HCT116 (cell line): Measurements from ENCODE around the gene MBP. TPM values are rescaled to one million over a fixed set of nuclear protein-coding genes. Genes with fewer than 3 reads are reported as not detected.

Experiments
- ATAC-seq: fragments of 200-7000 bp; cut with Tn5 transposase; 2 replicates; pipeline ENCODE4 v1.9.1; 2020; ENCODE audit warnings: mild to moderate bottlenecking, moderate library complexity
- BruUV-seq: library from RNA; stranded (reverse); fragments of 400-500 nt; replicated peaks from 2 replicates; lab custom pipeline; 2021; lab: Mats Ljungman, UMichigan
- CTCF ChIA-PET: fragments of 300-600 bp; sonication (Branson Sonifier 250); formaldehyde crosslinking; loops from one replicate; lab custom pipeline; 2021; ENCODE audit warnings: antibody characterized with exemption; lab: Charles Lee
- POLR2A ChIA-PET: fragments of 300-600, 350-600 bp; sonication (Branson Sonifier 250); formaldehyde crosslinking; loops from one replicate; lab custom pipeline; 2021; ENCODE audit warnings: antibody characterized with exemption; lab: Charles Lee
- RAD21 ChIA-PET, 2 experiments: fragments of 300-600 bp; sonication (Branson Sonifier 250); formaldehyde crosslinking; loops; one replicate each; lab custom pipeline; 2023; ENCODE audit warnings: low total read pairs in 2 of 2; ENCODE audit not compliant: uncharacterized antibody in 2 of 2, unreplicated experiment in 2 of 2, low non-redundant PET in 1 of 2; lab: Charles Lee
- DNase-seq: peaks from one replicate; pipeline ENCODE4 v3.0.0-alpha.2; 2010; ENCODE audit warnings: low read depth, low spot score
- H2AFZ ChIP-seq: fragments of 200-600 bp; shearing (Covaris generic), sonication (generic); 2 replicates; pipeline ENCODE4 v1.6.1; 2017; ENCODE audit warnings: low read depth, mixed run types, mixed read lengths, antibody characterized with exemption, low read length; ENCODE audit not compliant: poor library complexity, severe bottlenecking
- H3K27ac ChIP-seq: 2 replicates; pipeline ENCODE4 v1.5.1; 2012; ENCODE audit warnings: low read depth, low read length
- H3K27me3 ChIP-seq: fragments of 200-600 bp; sonication (generic); 2 replicates; pipeline ENCODE4 v1.6.1; 2016; ENCODE audit warnings: mixed run types, low read length, mixed read lengths; ENCODE audit not compliant: insufficient read depth
- H3K36me3 ChIP-seq, 2 experiments: fragments of 200-500 bp in 1 of 2; fragments of 200-600 bp in 1 of 2; sonication (Bioruptor generic) in 1 of 2; sonication (generic) in 1 of 2; 2 replicates each; pipeline versions ENCODE4 v1.5.1 to v1.6.1; 2014 to 2016; ENCODE audit warnings: low read length in 2 of 2, inconsistent platforms in 1 of 2, mixed read lengths in 1 of 2, mixed run types in 1 of 2; ENCODE audit not compliant: insufficient read depth in 2 of 2, control insufficient read depth in 1 of 2
- H3K4me1 ChIP-seq, 2 experiments: fragments of 200-600 bp in 1 of 2; sonication (generic) in 1 of 2; 2 replicates each; pipeline versions ENCODE4 v1.5.1 to v1.6.1; 2012 to 2017; ENCODE audit warnings: low read length in 2 of 2, inconsistent platforms in 1 of 2, mild to moderate bottlenecking in 1 of 2, mixed read lengths in 1 of 2, mixed run types in 1 of 2, moderate library complexity in 1 of 2; ENCODE audit not compliant: insufficient read depth in 2 of 2, control insufficient read depth in 1 of 2
- H3K4me2 ChIP-seq: fragments of 200-600 bp; sonication (generic); 2 replicates; pipeline ENCODE4 v1.6.1; 2017; ENCODE audit warnings: mixed run types, low read length, mixed read lengths
- H3K4me3 ChIP-seq, 2 experiments: fragments of 200-600 bp in 1 of 2; sonication (generic) in 1 of 2; replicated peaks in 1 of 2; 2 replicates each; pipeline ENCODE4 v1.5.1; 2011 to 2016; ENCODE audit warnings: low read length in 2 of 2, control low read depth in 1 of 2, low read depth in 1 of 2, mild to moderate bottlenecking in 1 of 2, mixed read lengths in 1 of 2, mixed run types in 1 of 2
- H3K79me2 ChIP-seq: fragments of 200-600 bp; sonication (generic); 2 replicates; pipeline ENCODE4 v1.6.1; 2017; ENCODE audit warnings: mild to moderate bottlenecking, mixed run types, low read length, moderate library complexity, mixed read lengths; ENCODE audit not compliant: insufficient read depth
- H3K9ac ChIP-seq: fragments of 200-600 bp; sonication (generic); 2 replicates; pipeline ENCODE4 v1.6.1; 2016; ENCODE audit warnings: low read length, mixed read lengths
- H3K9me2 ChIP-seq: fragments of 200-600 bp; sonication (generic), shearing (Covaris generic); 2 replicates; pipeline ENCODE4 v1.6.1; 2017; ENCODE audit warnings: mixed run types, mild to moderate bottlenecking, moderate library complexity; ENCODE audit not compliant: insufficient read depth
- H3K9me3 ChIP-seq, 2 experiments: fragments of 200-500 bp in 1 of 2; fragments of 200-600 bp in 1 of 2; sonication (Bioruptor generic) in 1 of 2; sonication (generic) in 1 of 2; 2 replicates each; pipeline ENCODE4 v1.6.1; 2014 to 2017; ENCODE audit warnings: low read length in 2 of 2, mixed read lengths in 2 of 2, inconsistent platforms in 1 of 2, low read depth in 1 of 2, mild to moderate bottlenecking in 1 of 2, mixed run types in 1 of 2, moderate library complexity in 1 of 2; ENCODE audit not compliant: control insufficient read depth in 1 of 2, insufficient read depth in 1 of 2
- H4K20me1 ChIP-seq: fragments of 200-600 bp; sonication (generic), shearing (Covaris generic); 2 replicates; pipeline ENCODE4 v1.6.1; 2017; ENCODE audit warnings: mixed run types, mild to moderate bottlenecking, moderate library complexity; ENCODE audit not compliant: insufficient read depth
- CBX3 ChIP-seq: IDR thresholded peaks from 2 replicates; pipeline ENCODE4 v1.6.1; 2012; ENCODE audit warnings: low read depth
- CEBPB ChIP-seq: IDR thresholded peaks from 2 replicates; pipeline ENCODE4 v1.6.1; 2012; ENCODE audit warnings: low read depth
- EZH2 ChIP-seq: fragments of 200-600 bp; sonication (generic); IDR thresholded peaks from 2 replicates; pipeline ENCODE4 v1.6.1; 2017; ENCODE audit warnings: antibody characterized with exemption, mixed run types
- FOSL1 ChIP-seq: IDR thresholded peaks from 2 replicates; pipeline ENCODE4 v1.6.1; 2012; ENCODE audit warnings: low read depth
- JUND ChIP-seq: IDR thresholded peaks from 2 replicates; pipeline ENCODE4 v1.6.1; 2012
- MAX ChIP-seq: IDR thresholded peaks from 2 replicates; pipeline ENCODE4 v1.6.1; 2012
- POLR2A ChIP-seq: IDR thresholded peaks from 2 replicates; pipeline ENCODE4 v1.7.0; 2011; ENCODE audit warnings: borderline replicate concordance; ENCODE audit not compliant: insufficient read depth, insufficient read length; ENCODE audit errors: extremely low read depth
- POLR2AphosphoS5 ChIP-seq: IDR thresholded peaks from 2 replicates; pipeline ENCODE4 v1.6.1; 2011; ENCODE audit warnings: mild to moderate bottlenecking, low read depth, low read length, moderate library complexity
- SIN3A ChIP-seq: IDR thresholded peaks from 2 replicates; pipeline ENCODE4 v1.6.1; 2012; ENCODE audit warnings: low read depth
- SP1 ChIP-seq: IDR thresholded peaks from 2 replicates; pipeline ENCODE4 v1.6.1; 2012; ENCODE audit warnings: low read depth
- SRF ChIP-seq: IDR thresholded peaks from 2 replicates; pipeline ENCODE4 v1.6.1; 2012; ENCODE audit warnings: low read depth
- TCF7L2 ChIP-seq: IDR thresholded peaks from 2 replicates; pipeline ENCODE4 v1.7.0; 2011; ENCODE audit warnings: borderline replicate concordance, inconsistent platforms; ENCODE audit not compliant: insufficient read depth, insufficient read length; ENCODE audit errors: extremely low read depth
- YY1 ChIP-seq: IDR thresholded peaks from 2 replicates; pipeline ENCODE4 v1.6.1; 2011; ENCODE audit warnings: low read length, low read depth, moderate library complexity, mild to moderate bottlenecking; ENCODE audit not compliant: insufficient replicate concordance; ENCODE audit errors: extremely low read depth
- ZFX ChIP-seq: fragments of 450-650 bp; IDR thresholded peaks from 2 replicates; pipeline ENCODE4 v1.6.1; 2017
- ZNF274 ChIP-seq: fragments of 200-500 bp; sonication (Bioruptor generic); IDR thresholded peaks from 2 replicates; pipeline ENCODE4 v1.6.1; 2014; ENCODE audit warnings: mild to moderate bottlenecking, low read depth, low read length, inconsistent platforms
- intact Hi-C: fragments of 100-400 bp; cut with micrococcal nuclease; formaldehyde crosslinking; loops from 2 replicates; pipeline ENCODE4 v1.10.0; 2022
- total RNA-seq: library from RNA; stranded (reverse); gene quantifications from one replicate; pipeline ENCODE4 v1.2.1, GENCODE V29; 2021; ENCODE audit not compliant: unreplicated experiment
- TF ChIP-seq, protein P1 (sequence below), 3 experiments: fragments of 200-600 bp in 1 of 3; sonication (generic) in 1 of 3; IDR thresholded peaks in 2 of 3; conservative IDR thresholded peaks in 1 of 3; 2 replicates each; pipeline ENCODE4 v1.5.1; 2012 to 2017; ENCODE audit warnings: low read depth in 2 of 3, low read length in 2 of 3, antibody characterized with exemption in 1 of 3, borderline replicate concordance in 1 of 3, control low read depth in 1 of 3, mild to moderate bottlenecking in 1 of 3, mixed read lengths in 1 of 3, mixed run types in 1 of 3, moderate library complexity in 1 of 3; ENCODE audit not compliant: insufficient read depth in 1 of 3
- TF ChIP-seq, protein P2 (sequence below): IDR thresholded peaks from 2 replicates; pipeline ENCODE4 v1.6.1; 2012
- TF ChIP-seq, protein P3 (sequence below): IDR thresholded peaks from 2 replicates; pipeline ENCODE4 v1.6.1; 2011; ENCODE audit warnings: mild to moderate bottlenecking, low read length, moderate library complexity; ENCODE audit not compliant: insufficient replicate concordance; ENCODE audit errors: extremely low read depth

The MBP gene
- total RNA-seq, 1 experiment from 2014 or later, result 34.9 TPM

GRCh38 chr18:76974386-76974785 lies 158.2 kb downstream of the MBP start (continued):
- TF ChIP-seq, protein P1, sequence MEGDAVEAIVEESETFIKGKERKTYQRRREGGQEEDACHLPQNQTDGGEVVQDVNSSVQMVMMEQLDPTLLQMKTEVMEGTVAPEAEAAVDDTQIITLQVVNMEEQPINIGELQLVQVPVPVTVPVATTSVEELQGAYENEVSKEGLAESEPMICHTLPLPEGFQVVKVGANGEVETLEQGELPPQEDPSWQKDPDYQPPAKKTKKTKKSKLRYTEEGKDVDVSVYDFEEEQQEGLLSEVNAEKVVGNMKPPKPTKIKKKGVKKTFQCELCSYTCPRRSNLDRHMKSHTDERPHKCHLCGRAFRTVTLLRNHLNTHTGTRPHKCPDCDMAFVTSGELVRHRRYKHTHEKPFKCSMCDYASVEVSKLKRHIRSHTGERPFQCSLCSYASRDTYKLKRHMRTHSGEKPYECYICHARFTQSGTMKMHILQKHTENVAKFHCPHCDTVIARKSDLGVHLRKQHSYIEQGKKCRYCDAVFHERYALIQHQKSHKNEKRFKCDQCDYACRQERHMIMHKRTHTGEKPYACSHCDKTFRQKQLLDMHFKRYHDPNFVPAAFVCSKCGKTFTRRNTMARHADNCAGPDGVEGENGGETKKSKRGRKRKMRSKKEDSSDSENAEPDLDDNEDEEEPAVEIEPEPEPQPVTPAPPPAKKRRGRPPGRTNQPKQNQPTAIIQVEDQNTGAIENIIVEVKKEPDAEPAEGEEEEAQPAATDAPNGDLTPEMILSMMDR (IDR thresholded peaks at IDR 0.05 in 2 of 3, conservative IDR thresholded peaks at IDR 0.05 in 1 of 3; ENCODE audit: borderline replicate concordance in 1 of 3, insufficient read depth in 1 of 3, low read depth in 2 of 3, low read length in 2 of 3), result no peak
- TF ChIP-seq CEBPB (no peak), JUND (no peak)
- TF ChIP-seq, protein P2, sequence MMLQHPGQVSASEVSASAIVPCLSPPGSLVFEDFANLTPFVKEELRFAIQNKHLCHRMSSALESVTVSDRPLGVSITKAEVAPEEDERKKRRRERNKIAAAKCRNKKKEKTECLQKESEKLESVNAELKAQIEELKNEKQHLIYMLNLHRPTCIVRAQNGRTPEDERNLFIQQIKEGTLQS, result no peak

- Histone ChIP-seq H4K20me1 (no peaks in the 10 kb centered on the region), H3K36me3 (no peaks in the 10 kb centered on the region), H2AFZ (no peak overlapping the region), H3K4me2 (no peak overlapping the region), H3K27ac (no peak overlapping the region), H3K9me2 (no peaks in the 10 kb centered on the region), H3K27me3 (no peaks in the 10 kb centered on the region), H3K4me3 (no peak overlapping the region), H3K4me1 (no peaks in the 10 kb centered on the region), H3K9me3 (no peaks in the 10 kb centered on the region), H3K9ac (no peak overlapping the region), H3K79me2 (no peaks in the 10 kb centered on the region)
- BruUV-seq, result no TSS peak
- POLR2A ChIA-PET, result no interaction called here
- ATAC-seq, result no peak
- no peak for DNase-seq
- TF ChIP-seq JUND (no peak), FOSL1 (no peak), EZH2 (no peak), TCF7L2 (no peak), YY1 (no peak), POLR2A (no peak), SRF (no peak), ZNF274 (no peak), SP1 (no peak), MAX (no peak), POLR2AphosphoS5 (no peak), SIN3A (no peak), ZFX (no peak), CBX3 (no peak)
- TF ChIP-seq, protein P3, sequence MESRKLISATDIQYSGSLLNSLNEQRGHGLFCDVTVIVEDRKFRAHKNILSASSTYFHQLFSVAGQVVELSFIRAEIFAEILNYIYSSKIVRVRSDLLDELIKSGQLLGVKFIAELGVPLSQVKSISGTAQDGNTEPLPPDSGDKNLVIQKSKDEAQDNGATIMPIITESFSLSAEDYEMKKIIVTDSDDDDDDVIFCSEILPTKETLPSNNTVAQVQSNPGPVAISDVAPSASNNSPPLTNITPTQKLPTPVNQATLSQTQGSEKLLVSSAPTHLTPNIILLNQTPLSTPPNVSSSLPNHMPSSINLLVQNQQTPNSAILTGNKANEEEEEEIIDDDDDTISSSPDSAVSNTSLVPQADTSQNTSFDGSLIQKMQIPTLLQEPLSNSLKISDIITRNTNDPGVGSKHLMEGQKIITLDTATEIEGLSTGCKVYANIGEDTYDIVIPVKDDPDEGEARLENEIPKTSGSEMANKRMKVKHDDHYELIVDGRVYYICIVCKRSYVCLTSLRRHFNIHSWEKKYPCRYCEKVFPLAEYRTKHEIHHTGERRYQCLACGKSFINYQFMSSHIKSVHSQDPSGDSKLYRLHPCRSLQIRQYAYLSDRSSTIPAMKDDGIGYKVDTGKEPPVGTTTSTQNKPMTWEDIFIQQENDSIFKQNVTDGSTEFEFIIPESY, result no peak
- TF ChIP-seq, protein P2, result no peak
- TF ChIP-seq, protein P1 (IDR thresholded peaks at IDR 0.05 in 2 of 3, conservative IDR thresholded peaks at IDR 0.05 in 1 of 3; ENCODE audit: borderline replicate concordance in 1 of 3, insufficient read depth in 1 of 3, low read depth in 2 of 3, low read length in 2 of 3), result no peak
- intact Hi-C loops, result no loop called here
- CTCF ChIA-PET, result no interaction called here
- RAD21 ChIA-PET, result no interaction called here
Measured at GRCh38 chr18:76973520-76974266, 158.9 kb downstream of the MBP start.
